Fibroblast of skin of right biceps (primary cell): Measurements from ENCODE around the gene INHA.

Experiments
- DNase-seq: peaks from one replicate; pipeline ENCODE4 v3.0.0-alpha.2; 2013

INHA gene

GRCh38 chr2:219559156-219559915 is 12.8 kb upstream of the INHA start:
- peak; percentile 53 for DNase-seq

GRCh38 chr2:219560037-219560892 is 11.8 kb upstream of the INHA start:
- DNase-seq: no peak

- no peak for DNase-seq
These were observed 11.3 kb upstream of the INHA start for GRCh38 chr2:219560893-219561178.

GRCh38 chr2:219561179-219562048 is 10.7 kb upstream of the INHA start:
- no peak for DNase-seq

GRCh38 chr2:219562049-219563020 is 9.8 kb upstream of the INHA start:
- DNase-seq: no peak

- DNase-seq: no peak
These were observed 8.7 kb upstream of the INHA start for GRCh38 chr2:219563271-219563928.

GRCh38 chr2:219565130-219566080 is 6.7 kb upstream of the INHA start:
- no peak for DNase-seq

GRCh38 chr2:219566640-219567039 is 5.5 kb upstream of the INHA start:
- no peak for DNase-seq

- no peak for DNase-seq
These were observed 5.0 kb upstream of the INHA start for GRCh38 chr2:219567131-219567530.

GRCh38 chr2:219567791-219568361 is 4.2 kb upstream of the INHA start:
- no peak for DNase-seq

- no peak for DNase-seq
These were observed 3.1 kb upstream of the INHA start for GRCh38 chr2:219569041-219569440.

- no peak for DNase-seq
These were observed 2.5 kb upstream of the INHA start for GRCh38 chr2:219569635-219570034.

- DNase-seq: peak; percentile 44
These were observed 1.8 kb upstream of the INHA start for GRCh38 chr2:219570194-219570923.

- peak; percentile 34 for DNase-seq
These were observed 1.2 kb upstream of the INHA start for GRCh38 chr2:219570924-219571310.

- peak; percentile 82 for DNase-seq
These were observed 536 bp upstream of the INHA start, which contains the start of gene OBSL1 for GRCh38 chr2:219571311-219572236. Gene OBSL1 (minus strand): TSS chr2:219571539. CDS start chr2:219571232, 307 bp downstream.

- no peak for DNase-seq
These were observed 1.1 kb downstream of the INHA start for GRCh38 chr2:219573166-219573565.

- no peak for DNase-seq
These were observed 2.6 kb downstream of the INHA start for GRCh38 chr2:219574484-219575311.
